Measurements from ENCODE around the gene NOTUM. TPM values are rescaled to one million over a fixed set of nuclear protein-coding genes. Genes with fewer than 3 reads are reported as not detected.

Gene NOTUM
- polyA plus RNA-seq, 1 experiment, result 0.06 TPM

- DNase-seq (ENCODE audit: low read depth), result no peak
- Histone ChIP-seq H3K27me3 (ENCODE audit: control insufficient read depth, insufficient read depth, low read length) (no peaks in the 10 kb centered on the region), H3K36me3 (ENCODE audit: control insufficient read depth, insufficient read depth, low read length) (peaks cover 16% of the 10 kb centered on the region), H3K4me3 (ENCODE audit: low read depth, low read length) (no peak overlapping the region)
- CTCF ChIA-PET, result no interaction called here
- POLR2A ChIA-PET, result no interaction called here
- TF ChIP-seq CTCF (IDR thresholded peaks at IDR 0.05; ENCODE audit: insufficient read depth, low read depth, low read length), result no peak
Observed at GRCh38 chr17:81904600-81905423, 56.2 kb downstream of the NOTUM start.

GRCh38 chr17:81903896-81904599 is 56.9 kb downstream of the NOTUM start:
- CTCF ChIA-PET, result no interaction called here
- POLR2A ChIA-PET, result no interaction called here
- no peak for TF ChIP-seq CTCF (IDR thresholded peaks at IDR 0.05; ENCODE audit: insufficient read depth, low read depth, low read length)
- H3K27me3 ChIP-seq (ENCODE audit: control insufficient read depth, insufficient read depth, low read length), result no peaks in the 10 kb centered on the region
- no peak for DNase-seq (ENCODE audit: low read depth)
- H3K4me3 ChIP-seq (ENCODE audit: low read depth, low read length), result no peak overlapping the region
- H3K36me3 ChIP-seq (ENCODE audit: control insufficient read depth, insufficient read depth, low read length), result peaks cover 19% of the 10 kb centered on the region

- ChIA-PET CTCF (no interaction called here), POLR2A (interaction anchor here (0.6 kb wide), 1 partner anchor 41 kb away, joined by 3 read pairs; no protein-coding TSS in a partner anchor)
- H3K27me3 ChIP-seq (ENCODE audit: control insufficient read depth, insufficient read depth, low read length), result no peaks in the 10 kb centered on the region
- H3K36me3 ChIP-seq (ENCODE audit: control insufficient read depth, insufficient read depth, low read length), result peaks cover 21% of the 10 kb centered on the region
- TF ChIP-seq CTCF (IDR thresholded peaks at IDR 0.05; ENCODE audit: insufficient read depth, low read depth, low read length), result no peak
- no peak for DNase-seq (ENCODE audit: low read depth)
- H3K4me3 ChIP-seq (ENCODE audit: low read depth, low read length), result no peak overlapping the region
Observed at GRCh38 chr17:81903415-81903831, 57.6 kb downstream of the NOTUM start.

GRCh38 chr17:81902653-81903414 is 58.2 kb downstream of the NOTUM start:
- H3K27me3 ChIP-seq (ENCODE audit: control insufficient read depth, insufficient read depth, low read length), result no peaks in the 10 kb centered on the region
- H3K36me3 ChIP-seq (ENCODE audit: control insufficient read depth, insufficient read depth, low read length), result peaks cover 20% of the 10 kb centered on the region
- no peak for TF ChIP-seq CTCF (IDR thresholded peaks at IDR 0.05; ENCODE audit: insufficient read depth, low read depth, low read length)
- DNase-seq (ENCODE audit: low read depth), result no peak
- ChIA-PET CTCF (no interaction called here), POLR2A (interaction anchor here (0.6 kb wide), 1 partner anchor 40 kb away, joined by 3 read pairs; no protein-coding TSS in a partner anchor)
- peak overlapping the region; percentile 27 for H3K4me3 ChIP-seq (ENCODE audit: low read depth, low read length)

Other genes with a start within 250 kb of the NOTUM start
- gene SLC25A10, start 248.9 kb downstream of the NOTUM start, polyA plus RNA-seq (2011; rRNA removed), result 4.9 and 8.4 TPM in 2 replicates
- gene GCGR, start 157.0 kb downstream of the NOTUM start, polyA plus RNA-seq (2011; rRNA removed), result not detected in 2 replicates
- 64.9 and 89.8 TPM in 2 replicates for gene MCRIP1, start 127.9 kb downstream of the NOTUM start, polyA plus RNA-seq (2011; rRNA removed)
- gene PPP1R27, start 126.1 kb downstream of the NOTUM start, polyA plus RNA-seq (2011; rRNA removed), result 0.10 TPM in 1 of 2 replicates, not detected in the other
- gene P4HB, start 100.7 kb downstream of the NOTUM start, polyA plus RNA-seq (2011; rRNA removed), result 122 and 175 TPM in 2 replicates
- gene ARHGDIA, start 89.8 kb downstream of the NOTUM start, polyA plus RNA-seq (2011; rRNA removed), result 74.8 and 163 TPM in 2 replicates
- 74.8 and 83.4 TPM in 2 replicates for gene ALYREF, start 69.6 kb downstream of the NOTUM start, polyA plus RNA-seq (2011; rRNA removed)
- 227 and 290 TPM in 2 replicates for gene ANAPC11, start 69.5 kb downstream of the NOTUM start, polyA plus RNA-seq (2011; rRNA removed)
- gene NPB, start 58.9 kb downstream of the NOTUM start, polyA plus RNA-seq (2011; rRNA removed), result 0.21 and 0.38 TPM in 2 replicates
- gene PCYT2, start 49.8 kb downstream of the NOTUM start, polyA plus RNA-seq (2011; rRNA removed), result 24.5 and 44.2 TPM in 2 replicates
- 5.2 and 8.4 TPM in 2 replicates for gene SIRT7, start 43.0 kb downstream of the NOTUM start, polyA plus RNA-seq (2011; rRNA removed)
- 12.2 and 20.6 TPM in 2 replicates for gene MAFG, start 33.5 kb downstream of the NOTUM start, polyA plus RNA-seq (2011; rRNA removed)
- gene PYCR1, start 23.9 kb downstream of the NOTUM start, polyA plus RNA-seq (2011; rRNA removed), result 156 and 245 TPM in 2 replicates
- gene MYADML2, start 14.0 kb downstream of the NOTUM start, polyA plus RNA-seq (2011; rRNA removed), result not detected in 2 replicates
- 12.0 and 15.4 TPM in 2 replicates for gene ASPSCR1, start 16.4 kb upstream of the NOTUM start, polyA plus RNA-seq (2011; rRNA removed)
- gene CENPX, start 61.7 kb upstream of the NOTUM start, polyA plus RNA-seq (2011; rRNA removed), result 40.4 and 57.0 TPM in 2 replicates
- gene LRRC45, start 62.1 kb upstream of the NOTUM start, polyA plus RNA-seq (2011; rRNA removed), result 4.1 and 6.0 TPM in 2 replicates
- 7.5 and 11.5 TPM in 2 replicates for gene RAC3, start 70.5 kb upstream of the NOTUM start, polyA plus RNA-seq (2011; rRNA removed)
- gene DCXR, start 76.5 kb upstream of the NOTUM start, polyA plus RNA-seq (2011; rRNA removed), result 42.7 and 66.0 TPM in 2 replicates
- 15.8 and 23.7 TPM in 2 replicates for gene RFNG, start 90.6 kb upstream of the NOTUM start, polyA plus RNA-seq (2011; rRNA removed)
- 79.7 and 131 TPM in 2 replicates for gene GPS1, start 90.7 kb upstream of the NOTUM start, polyA plus RNA-seq (2011; rRNA removed)
- gene DUS1L, start 104.6 kb upstream of the NOTUM start, polyA plus RNA-seq (2011; rRNA removed), result 22.1 and 47.6 TPM in 2 replicates
- gene FASN, start 137.0 kb upstream of the NOTUM start, polyA plus RNA-seq (2011; rRNA removed), result 5.2 and 11.3 TPM in 2 replicates

All from BJ (cell line).